NT2/D1 (cell line): Measurements from ENCODE around the gene ATXN1.

Experiments
- DNase-seq: peaks from one replicate; pipeline ENCODE4 v3.0.0-alpha.2; 2011; ENCODE audit warnings: low read depth, low spot score
- H3K27me3 ChIP-seq: 2 replicates; pipeline ENCODE4 v1.6.0; 2011; ENCODE audit warnings: mild to moderate bottlenecking; ENCODE audit not compliant: insufficient read length, insufficient read depth
- H3K36me3 ChIP-seq: 2 replicates; pipeline ENCODE4 v1.6.1; 2011; ENCODE audit warnings: mild to moderate bottlenecking, low read length, mixed read lengths; ENCODE audit not compliant: insufficient read depth, insufficient read length
- H3K4me1 ChIP-seq: 2 replicates; pipeline ENCODE4 v1.5.1; 2011; ENCODE audit not compliant: insufficient read depth, insufficient read length
- H3K4me3 ChIP-seq: 2 replicates; pipeline ENCODE4 v1.5.1; 2011; ENCODE audit warnings: low read depth; ENCODE audit not compliant: insufficient read length
- H3K9ac ChIP-seq: 2 replicates; pipeline ENCODE4 v1.6.0; 2011; ENCODE audit warnings: low read depth; ENCODE audit not compliant: insufficient read length
- H3K9me3 ChIP-seq: 2 replicates; pipeline ENCODE4 v1.5.1; 2011; ENCODE audit warnings: mild to moderate bottlenecking, low read length; ENCODE audit not compliant: insufficient read depth
- SUZ12 ChIP-seq: IDR thresholded peaks from 2 replicates; pipeline ENCODE4 v1.6.1; 2011; ENCODE audit not compliant: insufficient read length, insufficient read depth; ENCODE audit errors: extremely low read depth
- YY1 ChIP-seq: IDR thresholded peaks from 2 replicates; pipeline ENCODE4 v1.6.1; 2011; ENCODE audit not compliant: insufficient read length, insufficient read depth
- ZNF274 ChIP-seq: IDR thresholded peaks from 2 replicates; pipeline ENCODE4 v1.6.1; 2011; ENCODE audit warnings: mild to moderate bottlenecking, low read depth, low read length

The ATXN1 gene

DNA sequence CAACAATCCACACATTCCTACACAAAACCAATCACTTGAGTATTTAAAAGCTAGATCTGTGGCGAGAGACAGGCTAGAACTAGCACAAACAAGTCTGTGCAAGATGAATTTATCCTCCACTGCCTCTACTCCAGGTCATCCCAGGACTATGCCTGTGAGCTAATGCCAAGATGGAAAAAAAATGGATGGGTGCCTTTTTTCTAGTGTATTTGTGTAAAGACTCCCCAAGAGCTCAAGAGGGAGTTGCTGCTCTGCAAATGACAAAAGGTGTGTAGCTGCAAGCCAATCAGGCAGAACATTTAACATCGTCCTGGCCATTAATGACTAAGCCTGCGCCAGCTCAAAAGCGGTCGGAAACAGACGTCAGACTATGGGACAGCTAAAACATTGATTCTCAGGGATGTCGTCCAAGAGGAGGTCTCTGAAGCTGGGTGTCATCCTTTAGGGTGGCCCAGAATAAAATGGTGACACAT, 21.9 kb downstream of the ATXN1 start:
- peaks cover 7% of the 10 kb centered on the region for H3K36me3 ChIP-seq
- no peaks in the 10 kb centered on the region for H3K9me3 ChIP-seq
- no peak for DNase-seq
- H3K4me3 ChIP-seq: no peak overlapping the region
- TF ChIP-seq SUZ12 (no peak), ZNF274 (no peak), YY1 (no peak)
- no peaks in the 10 kb centered on the region for H3K4me1 ChIP-seq
- no peak overlapping the region for H3K9ac ChIP-seq
- no peaks in the 10 kb centered on the region for H3K27me3 ChIP-seq

DNA sequence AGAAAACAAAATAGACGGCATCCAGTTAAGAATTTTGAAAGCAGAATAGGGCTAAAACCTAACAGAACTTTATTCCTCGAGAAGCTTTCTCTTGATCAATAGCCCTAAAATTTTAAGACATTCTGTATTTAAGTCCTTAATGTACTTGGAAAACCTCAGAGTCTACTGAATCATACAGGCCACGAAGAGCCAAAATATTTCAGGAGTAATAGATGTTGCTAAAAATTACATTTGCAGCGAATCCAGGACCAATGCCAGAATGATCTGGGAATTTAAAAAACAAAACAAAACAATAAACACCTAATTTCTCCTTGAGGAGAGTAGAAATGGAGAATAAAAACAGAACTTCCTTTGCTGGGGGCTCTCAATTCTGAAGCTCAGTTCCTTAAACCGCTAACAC, 23.3 kb downstream of the ATXN1 start:
- TF ChIP-seq ZNF274 (no peak), YY1 (no peak), SUZ12 (no peak)
- Histone ChIP-seq H3K9ac (no peak overlapping the region), H3K9me3 (no peaks in the 10 kb centered on the region), H3K36me3 (peaks cover 7% of the 10 kb centered on the region), H3K4me1 (no peaks in the 10 kb centered on the region), H3K27me3 (no peaks in the 10 kb centered on the region), H3K4me3 (no peak overlapping the region)
- no peak for DNase-seq

DNA sequence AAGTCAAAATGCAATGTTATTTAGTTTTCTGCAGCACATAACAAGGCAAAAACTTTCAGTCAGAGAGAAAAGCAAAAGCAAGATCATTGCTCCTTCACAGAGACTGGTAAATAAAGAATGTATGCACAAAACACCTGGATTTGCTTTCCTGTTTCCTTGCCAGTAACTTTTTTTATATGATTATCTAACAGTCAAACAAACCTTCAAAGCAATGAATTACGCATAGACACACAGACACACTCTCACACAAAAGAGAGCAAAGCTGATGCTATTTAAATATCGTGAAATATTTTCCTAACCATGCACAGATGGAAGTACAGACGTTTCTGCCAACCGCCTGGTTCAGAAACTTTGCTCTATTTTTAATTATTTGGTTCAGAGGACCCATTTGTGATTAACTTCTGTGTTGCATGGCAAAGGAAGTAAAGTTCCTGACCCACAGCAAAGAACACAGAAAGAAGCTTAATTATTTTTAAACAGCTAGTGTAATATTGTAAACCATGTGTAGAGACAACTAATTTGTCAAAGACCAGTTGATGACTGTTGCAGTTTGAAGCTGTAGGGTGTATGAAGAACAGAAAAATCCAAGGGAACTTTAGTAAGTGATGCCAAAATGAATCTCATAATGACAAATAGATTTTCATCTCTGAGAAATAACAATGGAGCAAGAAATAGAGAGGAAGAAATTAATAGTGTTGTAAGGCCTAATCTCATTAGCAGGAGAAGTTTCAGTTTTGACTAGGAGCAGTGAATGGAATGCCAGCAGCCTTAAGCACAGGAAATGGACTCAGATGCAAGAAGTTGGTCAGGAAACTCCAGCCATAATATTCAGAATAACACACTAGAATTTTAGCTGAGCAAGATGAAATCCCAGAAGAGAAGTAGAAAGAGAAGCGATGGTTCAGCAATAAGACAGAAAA, 24.1 kb downstream of the ATXN1 start:
- Histone ChIP-seq H3K36me3 (peaks cover 7% of the 10 kb centered on the region), H3K4me3 (no peak overlapping the region), H3K9ac (no peak overlapping the region), H3K27me3 (no peaks in the 10 kb centered on the region), H3K9me3 (no peaks in the 10 kb centered on the region), H3K4me1 (no peaks in the 10 kb centered on the region)
- DNase-seq: no peak
- TF ChIP-seq SUZ12: no peak
- TF ChIP-seq ZNF274: no peak
- TF ChIP-seq YY1: no peak

DNA sequence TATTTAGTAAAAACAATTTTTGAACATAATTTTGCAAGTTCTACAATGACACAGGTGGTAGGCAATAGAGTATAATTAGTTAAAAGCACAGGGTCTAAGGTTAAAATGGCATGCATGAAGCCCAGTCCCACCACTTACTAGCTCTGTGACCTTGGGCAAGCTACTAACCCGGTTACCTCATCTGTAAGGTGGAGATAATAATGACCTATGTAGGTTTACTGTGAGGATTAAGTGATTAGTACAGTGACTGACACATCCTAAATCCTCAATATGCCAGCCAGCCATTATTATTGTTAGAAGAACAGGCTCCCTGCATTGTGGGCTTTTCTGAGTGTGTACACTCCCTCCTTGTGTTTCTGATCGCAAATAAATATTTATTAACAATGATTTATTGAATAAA, 26.2 kb downstream of the ATXN1 start:
- Histone ChIP-seq H3K4me3 (no peak overlapping the region), H3K9ac (no peak overlapping the region), H3K9me3 (no peaks in the 10 kb centered on the region), H3K27me3 (no peaks in the 10 kb centered on the region), H3K4me1 (no peaks in the 10 kb centered on the region), H3K36me3 (peaks cover 7% of the 10 kb centered on the region)
- DNase-seq: no peak
- no peak for TF ChIP-seq ZNF274
- TF ChIP-seq YY1: no peak
- no peak for TF ChIP-seq SUZ12

DNA sequence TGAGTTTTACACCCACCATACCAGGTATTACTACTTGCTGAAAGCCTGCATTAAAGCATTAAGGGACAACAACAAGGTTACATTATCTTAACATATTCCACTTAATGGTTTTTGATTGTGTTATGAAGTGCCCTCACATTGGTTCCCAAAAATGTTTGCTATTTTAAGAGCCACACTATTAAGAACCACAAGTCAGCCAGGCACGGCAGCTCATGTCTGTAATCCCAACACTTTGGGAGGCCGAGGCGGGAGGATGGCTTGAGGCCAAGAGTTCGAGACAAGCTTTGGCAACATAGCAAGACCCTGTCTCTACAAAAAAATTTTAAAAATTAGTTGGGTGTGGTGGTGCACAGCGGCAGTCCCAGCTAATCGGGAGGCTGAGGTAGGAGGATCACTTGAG, 28.2 kb downstream of the ATXN1 start:
- DNase-seq: no peak
- Histone ChIP-seq H3K4me3 (no peak overlapping the region), H3K27me3 (no peaks in the 10 kb centered on the region), H3K36me3 (no peaks in the 10 kb centered on the region), H3K9ac (no peak overlapping the region), H3K4me1 (no peaks in the 10 kb centered on the region), H3K9me3 (no peaks in the 10 kb centered on the region)
- no peak for TF ChIP-seq ZNF274
- TF ChIP-seq SUZ12: no peak
- TF ChIP-seq YY1: no peak

DNA sequence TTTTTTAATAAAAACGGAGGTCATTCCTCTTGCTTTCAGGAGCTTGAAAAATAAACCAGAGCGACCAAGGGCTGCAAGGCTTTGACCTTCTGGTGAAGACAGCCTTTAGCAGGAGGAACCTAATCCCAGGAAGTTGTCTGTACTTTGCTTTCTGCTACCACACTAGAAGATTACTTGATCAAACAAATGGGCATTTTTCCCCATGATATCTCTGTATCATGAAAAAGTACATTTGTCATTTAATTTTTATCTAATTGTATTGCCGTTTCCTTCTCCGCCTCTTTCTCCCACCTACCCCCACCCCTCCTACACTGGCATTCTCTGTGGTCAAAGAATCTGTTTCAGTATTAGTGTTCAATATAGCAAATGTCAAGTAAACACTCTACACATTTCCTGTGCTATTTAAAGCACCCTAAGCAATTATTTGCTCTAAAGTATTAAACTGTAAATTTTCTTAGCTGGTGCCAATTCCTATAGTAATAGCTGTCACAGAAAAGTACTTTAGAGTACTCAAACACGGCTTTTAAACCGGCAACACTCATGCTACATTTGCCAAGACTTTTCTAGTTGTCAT, 29.7 kb downstream of the ATXN1 start:
- H3K4me3 ChIP-seq: no peak overlapping the region

More for the DNA sequence above, 29.7 kb downstream of the ATXN1 start:
- H3K4me1 ChIP-seq: no peaks in the 10 kb centered on the region
- no peaks in the 10 kb centered on the region for H3K9me3 ChIP-seq
- TF ChIP-seq SUZ12: no peak
- no peak for TF ChIP-seq ZNF274
- no peak for TF ChIP-seq YY1
- no peak for DNase-seq
- H3K9ac ChIP-seq: no peak overlapping the region
- no peaks in the 10 kb centered on the region for H3K27me3 ChIP-seq
- H3K36me3 ChIP-seq: no peaks in the 10 kb centered on the region
